ENCODE measurements around the gene PKNOX2.

DNA sequence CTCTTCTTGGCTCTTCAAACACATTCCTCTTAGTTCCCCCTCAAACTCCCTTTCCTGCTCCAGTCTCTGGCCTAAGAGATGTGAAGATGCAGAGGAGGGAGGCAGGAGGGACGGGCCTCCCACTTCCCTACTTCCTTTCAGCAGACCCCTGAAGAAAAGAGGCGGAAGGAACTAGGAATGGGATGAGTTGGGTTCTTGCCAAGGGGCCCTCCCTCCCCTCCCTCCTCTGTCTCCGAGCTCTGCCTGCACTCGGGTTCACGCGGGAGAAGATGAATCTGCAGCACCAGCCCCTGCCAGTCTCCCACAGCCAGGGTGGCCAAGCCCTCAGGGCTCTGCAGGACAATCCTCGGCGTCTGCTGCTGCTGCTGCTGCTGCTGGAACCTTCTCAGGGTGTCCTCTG lies 24.3 kb upstream of the PKNOX2 start:
- TF ChIP-seq, protein P1, sequence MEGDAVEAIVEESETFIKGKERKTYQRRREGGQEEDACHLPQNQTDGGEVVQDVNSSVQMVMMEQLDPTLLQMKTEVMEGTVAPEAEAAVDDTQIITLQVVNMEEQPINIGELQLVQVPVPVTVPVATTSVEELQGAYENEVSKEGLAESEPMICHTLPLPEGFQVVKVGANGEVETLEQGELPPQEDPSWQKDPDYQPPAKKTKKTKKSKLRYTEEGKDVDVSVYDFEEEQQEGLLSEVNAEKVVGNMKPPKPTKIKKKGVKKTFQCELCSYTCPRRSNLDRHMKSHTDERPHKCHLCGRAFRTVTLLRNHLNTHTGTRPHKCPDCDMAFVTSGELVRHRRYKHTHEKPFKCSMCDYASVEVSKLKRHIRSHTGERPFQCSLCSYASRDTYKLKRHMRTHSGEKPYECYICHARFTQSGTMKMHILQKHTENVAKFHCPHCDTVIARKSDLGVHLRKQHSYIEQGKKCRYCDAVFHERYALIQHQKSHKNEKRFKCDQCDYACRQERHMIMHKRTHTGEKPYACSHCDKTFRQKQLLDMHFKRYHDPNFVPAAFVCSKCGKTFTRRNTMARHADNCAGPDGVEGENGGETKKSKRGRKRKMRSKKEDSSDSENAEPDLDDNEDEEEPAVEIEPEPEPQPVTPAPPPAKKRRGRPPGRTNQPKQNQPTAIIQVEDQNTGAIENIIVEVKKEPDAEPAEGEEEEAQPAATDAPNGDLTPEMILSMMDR (IDR thresholded peaks at IDR 0.05) = no peak
- TF ChIP-seq POLR2A (IDR thresholded peaks at IDR 0.05) = no peak
- no peak for TF ChIP-seq POLR2AphosphoS5 (IDR thresholded peaks at IDR 0.05)

Data from transverse colon (tissue), 4 donors.